IMR-90 (cell line): ENCODE data around the gene EPB41L2.

Experiments
- CTCF ChIP-seq: conservative IDR thresholded peaks from 2 replicates; pipeline ENCODE4 v1.5.1; 2012; ENCODE audit warnings: mild to moderate bottlenecking, low read depth, low read length, improper control_type of control experiment
- FOS ChIP-seq: fragments of 150-350 bp; IDR thresholded peaks from 2 replicates; pipeline ENCODE4 v1.6.1; 2016; ENCODE audit warnings: low read depth, low read length
- MAFK ChIP-seq: IDR thresholded peaks from 2 replicates; pipeline ENCODE4 v1.6.1; 2012; ENCODE audit warnings: low read depth, low read length, improper control_type of control experiment
- MAZ ChIP-seq: IDR thresholded peaks from 2 replicates; pipeline ENCODE4 v1.6.1; 2012; ENCODE audit warnings: low read depth, mild to moderate bottlenecking, low read length, improper control_type of control experiment, moderate library complexity, borderline replicate concordance
- POLR2A ChIP-seq: IDR thresholded peaks from 2 replicates; pipeline ENCODE4 v1.6.1; 2012; ENCODE audit warnings: mild to moderate bottlenecking, low read depth, low read length

- TF ChIP-seq MAFK (no peak), CTCF (no peak), MAZ (no peak), POLR2A (no peak), FOS (no peak)
Observed at GRCh38 chr6:130967502-130968445, 95.3 kb downstream of the EPB41L2 start.
